Prostate gland (tissue), 2 donors: ENCODE data around the gene PPP2R5C. TPM values are rescaled to one million over a fixed set of nuclear protein-coding genes. Genes with fewer than 3 reads are reported as not detected.
A peak's percentile ranks its signal among the peaks of the same experiment; 100 is the strongest.

Experiments
- DNase-seq: peaks from one replicate; pipeline ENCODE4 v3.0.0-alpha.2; 2019; ENCODE audit warnings: low spot score
- H3K27ac ChIP-seq, 2 donors: fragments of 200-600 bp; sonication (generic); 2 replicates each; pipeline ENCODE4 v1.5.1; 2017 to 2019
- H3K27me3 ChIP-seq: fragments of 200-600 bp; sonication (generic); replicated peaks from 2 replicates; pipeline ENCODE4 v1.5.1; 2019; ENCODE audit not compliant: insufficient read depth
- H3K36me3 ChIP-seq, 2 donors: fragments of 200-600 bp; sonication (generic); 1 replicate in 1 of 2; 2 replicates in 1 of 2; pipeline versions ENCODE4 v1.5.1 to v1.8.1; 2017 to 2019
- H3K4me1 ChIP-seq: fragments of 200-600 bp; sonication (generic); replicated peaks from 2 replicates; pipeline ENCODE4 v1.5.1; 2019
- H3K4me3 ChIP-seq, 2 donors: fragments of 200-600 bp; sonication (generic); 2 replicates each; pipeline ENCODE4 v1.5.1; 2017 to 2019
- H3K9me3 ChIP-seq: fragments of 200-600 bp; sonication (generic); 2 replicates; pipeline ENCODE4 v1.5.1; 2017
- CTCF ChIP-seq, 4 experiments: fragments of 200-600 bp in 2 of 4; fragments of 450-650 bp in 2 of 4; sonication (generic) in 2 of 4; IDR thresholded peaks; 1 replicate in 3 of 4; 2 replicates in 1 of 4; pipeline ENCODE4 v1.5.1; 2016 to 2019; ENCODE audit warnings: antibody characterized with exemption in 4 of 4, mild to moderate bottlenecking in 2 of 4, moderate library complexity in 2 of 4
- POLR2A ChIP-seq: fragments of 450-650 bp; IDR thresholded peaks from one replicate; pipeline ENCODE4 v1.6.1; 2016; ENCODE audit warnings: antibody characterized with exemption, mild to moderate bottlenecking
- POLR2AphosphoS5 ChIP-seq: sonication (generic); formaldehyde crosslinking; IDR thresholded peaks from one replicate; pipeline ENCODE4 v1.6.1; 2017; ENCODE audit warnings: antibody characterized with exemption
- WGBS: methylation state at CpG from one replicate; pipeline ENCODE4 v1.1.5; 2018; 5-methylcytosine and 5-hydroxymethylcytosine counted together
- intact Hi-C: fragments of 100-400 bp; cut with DNase I; formaldehyde crosslinking; loops from one replicate; pipeline ENCODE4 v1.14.2; 2022
- total RNA-seq, 2 donors: library from RNA; depleted of rRNA; stranded (reverse); fragments of >200 nt; gene quantifications; one replicate each; pipeline ENCODE4 v1.1.0, GENCODE V29; 2016

The PPP2R5C gene
- total RNA-seq, 2 donors from 2014 or later, result 67.8 to 96.2 TPM

DNA sequence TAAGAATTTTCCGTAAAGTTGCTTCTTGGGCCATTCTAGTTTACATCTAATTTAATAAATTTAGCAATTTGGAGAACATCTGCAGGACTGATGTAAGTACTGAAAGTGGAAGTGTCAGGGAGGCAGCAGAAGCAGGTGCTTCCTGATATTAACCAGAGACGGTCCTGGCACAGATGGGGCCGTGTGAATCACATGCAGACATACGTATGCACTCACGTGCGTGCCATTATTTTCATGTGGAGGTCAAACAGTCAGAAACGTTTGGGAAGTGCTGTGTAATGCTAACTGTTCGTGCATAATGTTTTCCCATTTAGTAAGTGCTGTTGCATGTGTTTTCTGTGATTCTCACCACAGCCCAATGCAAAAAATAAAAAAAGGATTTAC lies 115.0 kb downstream of the PPP2R5C start:
- Histone ChIP-seq H3K9me3 (no peaks in the 10 kb centered on the region), H3K27ac (peak overlapping the region in 1 of 2 donors; percentile 42), H3K4me3 (no peak overlapping the region), H3K4me1 (no peaks in the 10 kb centered on the region), H3K36me3 (no peaks in the 10 kb centered on the region), H3K27me3 (no peaks in the 10 kb centered on the region)
- WGBS, result 24% methylated on average over 8 of the region's 8 CpGs
- intact Hi-C loops, result no loop called here
- TF ChIP-seq CTCF (IDR thresholded peaks at IDR 0.05), result no peak
- TF ChIP-seq POLR2AphosphoS5, result peak; percentile 39
- no peak for TF ChIP-seq POLR2A
- peak; percentile 33 for DNase-seq

DNA sequence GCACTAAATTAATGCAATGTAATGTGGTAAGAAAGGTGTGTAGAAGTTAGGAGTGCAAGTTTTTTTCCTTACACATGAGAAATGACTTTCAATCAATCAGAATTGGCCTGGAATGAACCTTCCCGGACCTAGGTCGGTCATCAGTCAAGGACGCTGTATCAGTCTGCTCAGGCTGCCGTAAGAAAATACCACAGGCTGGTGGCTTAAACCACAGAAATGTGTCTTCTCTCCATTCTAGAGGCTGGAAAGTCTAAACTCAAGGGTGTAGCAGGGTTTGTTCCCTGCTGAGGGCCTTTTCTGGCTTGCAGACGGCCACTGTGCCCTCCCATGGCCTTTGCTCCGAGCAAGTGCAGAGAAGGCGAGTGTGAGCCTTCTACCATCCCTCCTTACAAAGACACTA lies 116.3 kb downstream of the PPP2R5C start:
- DNase-seq, result no peak
- intact Hi-C loops, result no loop called here

GRCh38 chr14:101878211-101878821 lies 116.8 kb downstream of the PPP2R5C start:
- Histone ChIP-seq H3K27me3 (no peaks in the 10 kb centered on the region), H3K36me3 (no peaks in the 10 kb centered on the region), H3K4me3 (no peak overlapping the region), H3K4me1 (no peaks in the 10 kb centered on the region), H3K9me3 (no peaks in the 10 kb centered on the region), H3K27ac (no peak overlapping the region)
- no peak for DNase-seq
- TF ChIP-seq POLR2AphosphoS5 (no peak), CTCF (IDR thresholded peaks at IDR 0.05) (no peak), POLR2A (no peak)
- WGBS, result 91% methylated on average over 9 of the region's 9 CpGs
- intact Hi-C loops, result no loop called here

More for the DNA sequence above, 116.3 kb downstream of the PPP2R5C start:
- Histone ChIP-seq H3K4me3 (no peak overlapping the region), H3K27ac (no peak overlapping the region), H3K36me3 (no peaks in the 10 kb centered on the region), H3K9me3 (no peaks in the 10 kb centered on the region), H3K4me1 (no peaks in the 10 kb centered on the region), H3K27me3 (no peaks in the 10 kb centered on the region)
- no peak for TF ChIP-seq POLR2AphosphoS5
- TF ChIP-seq CTCF (IDR thresholded peaks at IDR 0.05), result no peak
- no peak for TF ChIP-seq POLR2A
- 90% methylated on average over 7 of the region's 7 CpGs for WGBS

- H3K27me3 ChIP-seq, result no peaks in the 10 kb centered on the region
- H3K27ac ChIP-seq, result no peak overlapping the region
- no peaks in the 10 kb centered on the region for H3K4me1 ChIP-seq
- WGBS, result 82% methylated on average over 18 of the region's 18 CpGs
- TF ChIP-seq POLR2AphosphoS5, result no peak
- no peak for TF ChIP-seq CTCF (IDR thresholded peaks at IDR 0.05)
- no peak for TF ChIP-seq POLR2A
- no peak for DNase-seq
- peaks cover 0 to 3% of the 10 kb centered on the region in 2 donors for H3K36me3 ChIP-seq
- H3K4me3 ChIP-seq, result no peak overlapping the region
- no peaks in the 10 kb centered on the region for H3K9me3 ChIP-seq
- intact Hi-C loops, result no loop called here
These were observed 117.5 kb downstream of the PPP2R5C start for GRCh38 chr14:101878822-101879528.
